A549 (cell line): ENCODE data around the gene PIEZO2.

Experiments used
- BHLHE40 ChIP-seq: IDR thresholded peaks from 2 replicates; pipeline ENCODE4 v1.6.1; 2012; ENCODE audit warnings: low read depth, low read length, inconsistent platforms
- CEBPB ChIP-seq, 2 experiments: fragments of >200 bp in 1 of 2; sonication (Bioruptor Twin) in 1 of 2; formaldehyde crosslinking in 1 of 2; IDR thresholded peaks; 2 replicates each; pipeline ENCODE4 v1.6.1; 2012 to 2016
- CTCF ChIP-seq: fragments of >200 bp; sonication (Bioruptor Twin); formaldehyde crosslinking; IDR thresholded peaks from 3 replicates; pipeline ENCODE4 v1.5.1; 2016
- EHMT2 ChIP-seq: fragments of 200-600 bp; sonication (generic); IDR thresholded peaks from 2 replicates; pipeline ENCODE4 v1.6.1; 2016; ENCODE audit warnings: antibody characterized with exemption, low read depth, mild to moderate bottlenecking, moderate library complexity
- EP300 ChIP-seq, 2 experiments: fragments of >200 bp; sonication (Bioruptor Twin); formaldehyde crosslinking; IDR thresholded peaks; 2 replicates in 1 of 2; 3 replicates in 1 of 2; pipeline ENCODE4 v1.6.1; 2016 to 2017
- KDM1A ChIP-seq: fragments of 200-600 bp; sonication (generic); IDR thresholded peaks from 2 replicates; pipeline ENCODE4 v1.6.1; 2016; ENCODE audit warnings: low read depth, mild to moderate bottlenecking
- MAX ChIP-seq: IDR thresholded peaks from 2 replicates; pipeline ENCODE4 v1.6.1; 2012
- MAZ ChIP-seq: fragments of 150-350 bp; IDR thresholded peaks from 2 replicates; pipeline ENCODE4 v1.6.1; 2014; ENCODE audit warnings: antibody characterized with exemption, low read depth, low read length, borderline replicate concordance
- PBX3 ChIP-seq: IDR thresholded peaks from 2 replicates; pipeline ENCODE4 v1.6.1; 2012
- PHF8 ChIP-seq: fragments of 200-600 bp; sonication (generic); IDR thresholded peaks from 2 replicates; pipeline ENCODE4 v1.6.1; 2016; ENCODE audit warnings: low read depth, mild to moderate bottlenecking, antibody characterized with exemption, moderate library complexity, borderline replicate concordance
- POLR2A ChIP-seq: IDR thresholded peaks from 2 replicates; pipeline ENCODE4 v1.6.1; 2012; ENCODE audit warnings: mild to moderate bottlenecking, low read length
- RFX5 ChIP-seq: fragments of 450-650 bp; IDR thresholded peaks from 2 replicates; pipeline ENCODE4 v1.7.1; 2014; ENCODE audit warnings: antibody characterized with exemption, mild to moderate bottlenecking, moderate library complexity
- SMC3 ChIP-seq: fragments of >200 bp; sonication (Bioruptor Twin); formaldehyde crosslinking; IDR thresholded peaks from 3 replicates; pipeline ENCODE4 v1.6.1; 2018; ENCODE audit warnings: inconsistent platforms
- ZFP36 ChIP-seq: fragments of 450-650 bp; IDR thresholded peaks from 2 replicates; pipeline ENCODE4 v1.6.1; 2014; ENCODE audit warnings: borderline replicate concordance; ENCODE audit not compliant: partially characterized antibody

- TF ChIP-seq EP300 (IDR thresholded peaks at IDR 0.05) (no peak), CTCF (no peak), CEBPB (IDR thresholded peaks at IDR 0.05) (no peak), ZFP36 (no peak), MAZ (no peak), RFX5 (no peak), POLR2A (no peak), KDM1A (no peak), EHMT2 (no peak), SMC3 (no peak), BHLHE40 (no peak), MAX (no peak), PHF8 (no peak), PBX3 (no peak)
Observed at GRCh38 chr18:10950080-10950875, 199.1 kb downstream of the PIEZO2 start.
